ENCODE results near the gene REC8. TPM values are rescaled to one million over a fixed set of nuclear protein-coding genes. Genes with fewer than 3 reads are reported as not detected.
A peak's percentile ranks its signal among the peaks of the same experiment; 100 is the strongest.

Gene REC8
- total and polyA plus RNA-seq, 2 of the 13 experiments (the other 11 are each of a cell fraction or from before 2014, with no cell fraction given), result 3.4 to 14.7 TPM

DNA sequence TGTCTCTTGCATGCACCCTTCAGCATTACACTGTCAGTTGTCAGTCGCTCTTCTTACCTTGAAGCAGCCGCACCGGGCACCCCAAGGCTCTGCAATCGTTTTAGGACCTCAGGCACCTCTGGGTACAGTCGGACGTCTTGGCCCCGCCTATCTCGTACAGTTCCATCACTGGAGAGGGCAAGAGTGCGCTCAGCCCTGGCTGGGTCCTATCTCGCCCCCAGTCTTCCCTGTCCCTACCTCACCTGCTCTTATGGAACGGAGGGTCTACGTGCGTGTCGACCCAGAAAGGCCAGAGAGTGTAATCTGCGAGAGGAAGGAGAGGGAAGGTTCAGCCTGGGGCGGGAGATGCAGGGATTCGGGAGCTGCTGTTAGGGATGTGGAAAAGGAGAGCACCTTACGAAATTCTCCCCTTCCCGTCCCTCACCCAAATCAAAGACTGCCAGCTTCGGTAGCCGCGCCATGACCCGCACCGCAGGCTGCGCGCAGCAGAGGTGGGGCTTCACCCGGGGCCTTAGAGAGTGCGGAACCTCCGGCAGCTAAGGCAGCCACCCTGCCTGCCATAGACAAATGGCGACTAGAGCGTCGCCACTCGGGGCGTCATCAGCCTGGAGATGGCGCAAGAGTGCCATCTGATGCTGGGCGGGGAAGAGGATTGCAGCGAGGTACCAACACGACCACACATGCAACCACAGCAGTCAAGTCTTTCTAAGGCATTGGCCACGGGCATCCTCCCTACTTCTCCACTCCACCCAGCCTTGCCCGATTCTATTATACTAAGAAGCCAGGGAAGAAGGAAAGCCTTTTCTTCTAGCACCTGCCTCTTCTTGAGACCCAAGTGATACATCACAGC lies 43.8 kb downstream of the REC8 start, which contains the start of gene MDP1 (continued):
- TF ChIP-seq U2AF2 (IDR thresholded peaks at IDR 0.05; ENCODE audit: low read depth, low read length), result 0 out of 2 replicates have a peak, but pooled peaks have one; percentile 80
- TF ChIP-seq, protein P1, sequence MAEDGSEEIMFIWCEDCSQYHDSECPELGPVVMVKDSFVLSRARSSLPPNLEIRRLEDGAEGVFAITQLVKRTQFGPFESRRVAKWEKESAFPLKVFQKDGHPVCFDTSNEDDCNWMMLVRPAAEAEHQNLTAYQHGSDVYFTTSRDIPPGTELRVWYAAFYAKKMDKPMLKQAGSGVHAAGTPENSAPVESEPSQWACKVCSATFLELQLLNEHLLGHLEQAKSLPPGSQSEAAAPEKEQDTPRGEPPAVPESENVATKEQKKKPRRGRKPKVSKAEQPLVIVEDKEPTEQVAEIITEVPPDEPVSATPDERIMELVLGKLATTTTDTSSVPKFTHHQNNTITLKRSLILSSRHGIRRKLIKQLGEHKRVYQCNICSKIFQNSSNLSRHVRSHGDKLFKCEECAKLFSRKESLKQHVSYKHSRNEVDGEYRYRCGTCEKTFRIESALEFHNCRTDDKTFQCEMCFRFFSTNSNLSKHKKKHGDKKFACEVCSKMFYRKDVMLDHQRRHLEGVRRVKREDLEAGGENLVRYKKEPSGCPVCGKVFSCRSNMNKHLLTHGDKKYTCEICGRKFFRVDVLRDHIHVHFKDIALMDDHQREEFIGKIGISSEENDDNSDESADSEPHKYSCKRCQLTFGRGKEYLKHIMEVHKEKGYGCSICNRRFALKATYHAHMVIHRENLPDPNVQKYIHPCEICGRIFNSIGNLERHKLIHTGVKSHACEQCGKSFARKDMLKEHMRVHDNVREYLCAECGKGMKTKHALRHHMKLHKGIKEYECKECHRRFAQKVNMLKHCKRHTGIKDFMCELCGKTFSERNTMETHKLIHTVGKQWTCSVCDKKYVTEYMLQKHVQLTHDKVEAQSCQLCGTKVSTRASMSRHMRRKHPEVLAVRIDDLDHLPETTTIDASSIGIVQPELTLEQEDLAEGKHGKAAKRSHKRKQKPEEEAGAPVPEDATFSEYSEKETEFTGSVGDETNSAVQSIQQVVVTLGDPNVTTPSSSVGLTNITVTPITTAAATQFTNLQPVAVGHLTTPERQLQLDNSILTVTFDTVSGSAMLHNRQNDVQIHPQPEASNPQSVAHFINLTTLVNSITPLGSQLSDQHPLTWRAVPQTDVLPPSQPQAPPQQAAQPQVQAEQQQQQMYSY (CRISPR knock-in tag; IDR thresholded peaks at IDR 0.05), result no peak; the same call in none of the 2 replicates
- TF ChIP-seq ZNF343 (CRISPR knock-in tag; IDR thresholded peaks at IDR 0.05), result peak; percentile 94
- TF ChIP-seq ZFY (CRISPR knock-in tag; IDR thresholded peaks at IDR 0.05), result peak; percentile 98
- peak; percentile 99 for TF ChIP-seq ETV6 (CRISPR knock-in tag; conservative IDR thresholded peaks at IDR 0.05)
- TF ChIP-seq TRIM24 (CRISPR knock-in tag; IDR thresholded peaks at IDR 0.05), result no peak
- peak; percentile 91; the same call in 1 of the 2 replicates for TF ChIP-seq ZNF138 (CRISPR knock-in tag; IDR thresholded peaks at IDR 0.05; ENCODE audit: low read depth)
- TF ChIP-seq, protein P2, sequence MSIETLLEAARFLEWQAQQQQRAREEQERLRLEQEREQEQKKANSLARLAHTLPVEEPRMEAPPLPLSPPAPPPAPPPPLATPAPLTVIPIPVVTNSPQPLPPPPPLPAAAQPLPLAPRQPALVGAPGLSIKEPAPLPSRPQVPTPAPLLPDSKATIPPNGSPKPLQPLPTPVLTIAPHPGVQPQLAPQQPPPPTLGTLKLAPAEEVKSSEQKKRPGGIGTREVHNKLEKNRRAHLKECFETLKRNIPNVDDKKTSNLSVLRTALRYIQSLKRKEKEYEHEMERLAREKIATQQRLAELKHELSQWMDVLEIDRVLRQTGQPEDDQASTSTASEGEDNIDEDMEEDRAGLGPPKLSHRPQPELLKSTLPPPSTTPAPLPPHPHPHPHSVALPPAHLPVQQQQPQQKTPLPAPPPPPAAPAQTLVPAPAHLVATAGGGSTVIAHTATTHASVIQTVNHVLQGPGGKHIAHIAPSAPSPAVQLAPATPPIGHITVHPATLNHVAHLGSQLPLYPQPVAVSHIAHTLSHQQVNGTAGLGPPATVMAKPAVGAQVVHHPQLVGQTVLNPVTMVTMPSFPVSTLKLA (IDR thresholded peaks at IDR 0.05), result peak; percentile 38; the same call in 1 of the 2 replicates
- TF ChIP-seq, protein P3, sequence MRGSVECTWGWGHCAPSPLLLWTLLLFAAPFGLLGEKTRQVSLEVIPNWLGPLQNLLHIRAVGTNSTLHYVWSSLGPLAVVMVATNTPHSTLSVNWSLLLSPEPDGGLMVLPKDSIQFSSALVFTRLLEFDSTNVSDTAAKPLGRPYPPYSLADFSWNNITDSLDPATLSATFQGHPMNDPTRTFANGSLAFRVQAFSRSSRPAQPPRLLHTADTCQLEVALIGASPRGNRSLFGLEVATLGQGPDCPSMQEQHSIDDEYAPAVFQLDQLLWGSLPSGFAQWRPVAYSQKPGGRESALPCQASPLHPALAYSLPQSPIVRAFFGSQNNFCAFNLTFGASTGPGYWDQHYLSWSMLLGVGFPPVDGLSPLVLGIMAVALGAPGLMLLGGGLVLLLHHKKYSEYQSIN (CRISPR knock-in tag; IDR thresholded peaks at IDR 0.05; ENCODE audit: borderline replicate concordance), result no peak
- no peak; the same call in none of the 2 replicates for TF ChIP-seq MZF1 (CRISPR knock-in tag; IDR thresholded peaks at IDR 0.05; ENCODE audit: borderline replicate concordance)
- TF ChIP-seq ATF7 (IDR thresholded peaks at IDR 0.05), result peak; percentile 47
- TF ChIP-seq ATF7 (CRISPR knock-in tag; IDR thresholded peaks at IDR 0.05), result peak; percentile 91
- peak; percentile 100 for TF ChIP-seq TARDBP (CRISPR knock-in tag; IDR thresholded peaks at IDR 0.05)
- peak; percentile 79; the same call in 1 of the 2 replicates for TF ChIP-seq ZNF776 (CRISPR knock-in tag; IDR thresholded peaks at IDR 0.05)
- no peak for TF ChIP-seq HDAC1 (CRISPR knock-in tag; IDR thresholded peaks at IDR 0.05)
- TF ChIP-seq NFIC (IDR thresholded peaks at IDR 0.05; ENCODE audit: low read length), result no peak
- TF ChIP-seq ZNF263 (CRISPR knock-in tag; IDR thresholded peaks at IDR 0.05), result peak; percentile 86
- TF ChIP-seq, protein P4, sequence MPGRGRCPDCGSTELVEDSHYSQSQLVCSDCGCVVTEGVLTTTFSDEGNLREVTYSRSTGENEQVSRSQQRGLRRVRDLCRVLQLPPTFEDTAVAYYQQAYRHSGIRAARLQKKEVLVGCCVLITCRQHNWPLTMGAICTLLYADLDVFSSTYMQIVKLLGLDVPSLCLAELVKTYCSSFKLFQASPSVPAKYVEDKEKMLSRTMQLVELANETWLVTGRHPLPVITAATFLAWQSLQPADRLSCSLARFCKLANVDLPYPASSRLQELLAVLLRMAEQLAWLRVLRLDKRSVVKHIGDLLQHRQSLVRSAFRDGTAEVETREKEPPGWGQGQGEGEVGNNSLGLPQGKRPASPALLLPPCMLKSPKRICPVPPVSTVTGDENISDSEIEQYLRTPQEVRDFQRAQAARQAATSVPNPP (CRISPR knock-in tag; IDR thresholded peaks at IDR 0.05), result peak; percentile 97
- no peak for TF ChIP-seq HDAC6 (IDR thresholded peaks at IDR 0.05; ENCODE audit: low read depth, low read length)
- TF ChIP-seq ZNF33A (CRISPR knock-in tag; IDR thresholded peaks at IDR 0.05; ENCODE audit: borderline replicate concordance), result no peak
- TF ChIP-seq ZNF841 (CRISPR knock-in tag; IDR thresholded peaks at IDR 0.05; ENCODE audit: borderline replicate concordance), result no peak; the same call in 1 of the 2 replicates
- TF ChIP-seq SALL1 (CRISPR knock-in tag; IDR thresholded peaks at IDR 0.05), result peak; percentile 97
- peak; percentile 93; the same call in 1 of the 2 replicates for TF ChIP-seq STAT5B (CRISPR knock-in tag; IDR thresholded peaks at IDR 0.05)

Measured in HepG2 (cell line).